SK-N-SH treated with all-trans-retinoic acid at 6 μM for 48 hours (cell line): ENCODE data around the gene ACSS3.

ENCODE experiments used
- ARNTL ChIP-seq: fragments of 450-650 bp; formaldehyde crosslinking; IDR thresholded peaks from 2 replicates; pipeline ENCODE4 v1.5.0; 2020; ENCODE audit warnings: low read depth, mild to moderate bottlenecking, moderate library complexity, borderline replicate concordance
- BACH2 ChIP-seq: fragments of 250-450 bp; sonication (Bioruptor Pico); IDR thresholded peaks from 2 replicates; pipeline ENCODE4 v1.9.0; 2021; ENCODE audit warnings: mild to moderate bottlenecking, borderline replicate concordance
- ESRRG ChIP-seq: fragments of 250-450 bp; sonication (Bioruptor Pico); IDR thresholded peaks from 2 replicates; pipeline ENCODE4 v1.6.1; 2021; ENCODE audit warnings: mild to moderate bottlenecking
- RARB ChIP-seq: fragments of 250-450 bp; sonication (Bioruptor Pico); IDR thresholded peaks from 2 replicates; pipeline ENCODE4 v1.8.0; 2021; ENCODE audit warnings: mild to moderate bottlenecking, moderate library complexity
- TCF4 ChIP-seq: fragments of 250-450 bp; sonication (Bioruptor Pico); IDR thresholded peaks from 2 replicates; pipeline ENCODE4 v1.8.0; 2021; ENCODE audit warnings: mild to moderate bottlenecking, moderate library complexity, borderline replicate concordance
- TOX ChIP-seq: fragments of 250-450 bp; sonication (Bioruptor Pico); IDR thresholded peaks from 2 replicates; pipeline ENCODE4 v1.8.0; 2021; ENCODE audit warnings: mild to moderate bottlenecking, moderate library complexity, borderline replicate concordance
- ZFP3 ChIP-seq: fragments of 250-450 bp; sonication (Bioruptor Pico); IDR thresholded peaks from 2 replicates; pipeline ENCODE4 v1.5.0; 2020; ENCODE audit warnings: mild to moderate bottlenecking, moderate library complexity
- ZFP30 ChIP-seq: fragments of 450-650 bp; formaldehyde crosslinking; IDR thresholded peaks from 2 replicates; pipeline ENCODE4 v1.5.0; 2022; ENCODE audit warnings: mild to moderate bottlenecking, moderate library complexity
- ZNF565 ChIP-seq: fragments of 450-650 bp; formaldehyde crosslinking; conservative IDR thresholded peaks from 2 replicates; pipeline ENCODE4 v1.5.0; 2020; ENCODE audit warnings: low read depth, mild to moderate bottlenecking, moderate library complexity
- TF ChIP-seq, protein P1 (sequence below): fragments of 250-450 bp; sonication (Bioruptor Pico); IDR thresholded peaks from 2 replicates; pipeline ENCODE4 v1.8.0; 2020; ENCODE audit warnings: mild to moderate bottlenecking, moderate library complexity, borderline replicate concordance
- TF ChIP-seq, protein P2 (sequence below): fragments of 250-450 bp; sonication (Bioruptor Pico); IDR thresholded peaks from 2 replicates; pipeline ENCODE4 v1.8.0; 2021; ENCODE audit warnings: low read depth, mild to moderate bottlenecking, moderate library complexity, borderline replicate concordance

DNA sequence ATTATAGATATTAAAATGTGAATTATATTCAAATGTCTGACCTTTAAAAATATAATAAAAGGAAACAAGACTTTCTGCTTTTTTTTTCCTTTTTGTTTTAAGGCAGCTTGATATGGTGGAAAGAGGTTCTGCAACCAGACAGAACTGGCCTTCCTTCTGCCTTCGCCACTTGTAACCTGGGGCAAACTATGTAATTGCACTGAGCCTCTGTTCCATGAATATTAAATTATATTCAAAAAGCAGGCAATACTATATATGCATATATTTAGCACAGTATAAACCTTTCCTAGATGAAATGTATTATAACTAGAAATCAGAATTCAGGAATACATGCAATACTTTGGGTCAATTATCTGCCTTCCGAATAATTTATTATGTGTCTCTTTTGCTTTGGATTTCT is 59.9 kb downstream of the ACSS3 start:
- TF ChIP-seq, protein P1, sequence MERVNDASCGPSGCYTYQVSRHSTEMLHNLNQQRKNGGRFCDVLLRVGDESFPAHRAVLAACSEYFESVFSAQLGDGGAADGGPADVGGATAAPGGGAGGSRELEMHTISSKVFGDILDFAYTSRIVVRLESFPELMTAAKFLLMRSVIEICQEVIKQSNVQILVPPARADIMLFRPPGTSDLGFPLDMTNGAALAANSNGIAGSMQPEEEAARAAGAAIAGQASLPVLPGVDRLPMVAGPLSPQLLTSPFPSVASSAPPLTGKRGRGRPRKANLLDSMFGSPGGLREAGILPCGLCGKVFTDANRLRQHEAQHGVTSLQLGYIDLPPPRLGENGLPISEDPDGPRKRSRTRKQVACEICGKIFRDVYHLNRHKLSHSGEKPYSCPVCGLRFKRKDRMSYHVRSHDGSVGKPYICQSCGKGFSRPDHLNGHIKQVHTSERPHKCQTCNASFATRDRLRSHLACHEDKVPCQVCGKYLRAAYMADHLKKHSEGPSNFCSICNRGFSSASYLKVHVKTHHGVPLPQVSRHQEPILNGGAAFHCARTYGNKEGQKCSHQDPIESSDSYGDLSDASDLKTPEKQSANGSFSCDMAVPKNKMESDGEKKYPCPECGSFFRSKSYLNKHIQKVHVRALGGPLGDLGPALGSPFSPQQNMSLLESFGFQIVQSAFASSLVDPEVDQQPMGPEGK (CRISPR knock-in tag), result no peak
- TF ChIP-seq ARNTL (CRISPR knock-in tag) (no peak), RARB (CRISPR knock-in tag) (no peak), TCF4 (CRISPR knock-in tag) (no peak), ZFP3 (CRISPR knock-in tag) (no peak), BACH2 (CRISPR knock-in tag) (no peak), TOX (CRISPR knock-in tag) (no peak), ZFP30 (CRISPR knock-in tag) (no peak), ESRRG (CRISPR knock-in tag) (no peak), ZNF565 (CRISPR knock-in tag) (no peak)
- TF ChIP-seq, protein P2, sequence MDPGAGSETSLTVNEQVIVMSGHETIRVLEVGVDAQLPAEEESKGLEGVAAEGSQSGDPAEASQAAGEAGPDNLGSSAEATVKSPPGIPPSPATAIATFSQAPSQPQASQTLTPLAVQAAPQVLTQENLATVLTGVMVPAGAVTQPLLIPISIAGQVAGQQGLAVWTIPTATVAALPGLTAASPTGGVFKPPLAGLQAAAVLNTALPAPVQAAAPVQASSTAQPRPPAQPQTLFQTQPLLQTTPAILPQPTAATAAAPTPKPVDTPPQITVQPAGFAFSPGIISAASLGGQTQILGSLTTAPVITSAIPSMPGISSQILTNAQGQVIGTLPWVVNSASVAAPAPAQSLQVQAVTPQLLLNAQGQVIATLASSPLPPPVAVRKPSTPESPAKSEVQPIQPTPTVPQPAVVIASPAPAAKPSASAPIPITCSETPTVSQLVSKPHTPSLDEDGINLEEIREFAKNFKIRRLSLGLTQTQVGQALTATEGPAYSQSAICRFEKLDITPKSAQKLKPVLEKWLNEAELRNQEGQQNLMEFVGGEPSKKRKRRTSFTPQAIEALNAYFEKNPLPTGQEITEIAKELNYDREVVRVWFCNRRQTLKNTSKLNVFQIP, result no peak
